SU-DHL-6 (cell line): ENCODE data around the gene CATSPERE.

Experiments used
- H2AFZ ChIP-seq: fragments of 200-600 bp; sonication (generic); 2 replicates; pipeline ENCODE4 v1.6.1; 2014; ENCODE audit warnings: low read depth, mild to moderate bottlenecking, moderate library complexity, mixed read lengths, antibody characterized with exemption, low read length; ENCODE audit not compliant: severe bottlenecking
- H3F3A ChIP-seq: fragments of 200-600 bp; shearing (Covaris generic); 2 replicates; pipeline ENCODE4 v1.6.0; 2016; ENCODE audit warnings: antibody characterized with exemption, mild to moderate bottlenecking; ENCODE audit not compliant: insufficient read depth
- H3K27ac ChIP-seq: fragments of 200-600 bp; sonication (generic); 2 replicates; pipeline ENCODE4 v1.5.1; 2016; ENCODE audit warnings: low read depth, mild to moderate bottlenecking, low read length, moderate library complexity, mixed read lengths
- H3K27me3 ChIP-seq: fragments of 200-600 bp; sonication (generic), shearing (Covaris generic); 2 replicates; pipeline ENCODE4 v1.6.0; 2014; ENCODE audit warnings: mild to moderate bottlenecking, low read length
- H3K36me3 ChIP-seq: fragments of 200-600 bp; sonication (generic); 2 replicates; pipeline ENCODE4 v1.6.1; 2014; ENCODE audit warnings: mild to moderate bottlenecking, low read length, mixed read lengths
- H3K4me2 ChIP-seq: fragments of 300-600, 200-600 bp; shearing (Covaris generic), sonication (generic); 2 replicates; pipeline ENCODE4 v1.6.0; 2014; ENCODE audit warnings: low read length, low read depth, mild to moderate bottlenecking; ENCODE audit not compliant: poor library complexity, severe bottlenecking
- H3K4me3 ChIP-seq: fragments of 200-600 bp; sonication (generic); 2 replicates; pipeline ENCODE4 v1.5.1; 2014; ENCODE audit warnings: antibody characterized with exemption, low read length, mild to moderate bottlenecking, mixed read lengths; ENCODE audit not compliant: insufficient read depth, poor library complexity, severe bottlenecking
- H3K79me2 ChIP-seq: fragments of 200-600 bp; sonication (generic); 2 replicates; pipeline ENCODE4 v1.6.1; 2014; ENCODE audit warnings: mild to moderate bottlenecking, low read length, moderate library complexity; ENCODE audit not compliant: insufficient read depth
- H3K9ac ChIP-seq: fragments of 200-600 bp; sonication (generic); 2 replicates; pipeline ENCODE4 v1.7.0; 2014; ENCODE audit warnings: mild to moderate bottlenecking, low read length
- H3K9me2 ChIP-seq: fragments of 200-600 bp; sonication (generic); replicated peaks from 2 replicates; pipeline ENCODE4 v1.6.1; 2014; ENCODE audit warnings: low read length; ENCODE audit not compliant: insufficient read depth
- H3K9me3 ChIP-seq: fragments of 200-600 bp; sonication (generic); 2 replicates; pipeline ENCODE4 v1.6.1; 2014; ENCODE audit warnings: low read length, mixed read lengths; ENCODE audit not compliant: insufficient read depth
- H4K20me1 ChIP-seq: fragments of 200-600 bp; sonication (generic); 2 replicates; pipeline ENCODE4 v1.6.1; 2014; ENCODE audit warnings: low read depth, mild to moderate bottlenecking, antibody characterized with exemption, low read length, moderate library complexity, mixed read lengths
- CTCF ChIP-seq: fragments of 200-600 bp; sonication (generic); IDR thresholded peaks from one replicate; pipeline ENCODE4 v1.5.1; 2017; ENCODE audit warnings: antibody characterized with exemption, mild to moderate bottlenecking, low read length, moderate library complexity; ENCODE audit not compliant: insufficient read depth, poor library complexity, severe bottlenecking
- EZH2phosphoT487 ChIP-seq: fragments of 200-600 bp; sonication (generic), shearing (Covaris generic); conservative IDR thresholded peaks from 2 replicates; pipeline ENCODE4 v1.6.1; 2018; ENCODE audit warnings: mild to moderate bottlenecking, antibody characterized with exemption, low read length, moderate library complexity, mixed read lengths

The CATSPERE gene

GRCh38 chr1:244451539-244451950 is 9.5 kb upstream of the CATSPERE start, which contains the start of gene ADSS2:
ADSS2 (minus strand) TSS chr1:244451909; CDS start chr1:244451817, 92 bp downstream.
- Histone ChIP-seq H3K9ac (peak within 1 kb of the TSS; percentile 93), H3K79me2 (peaks cover 51% of the 10 kb centered on the region), H2AFZ (peak within 1 kb of the TSS; percentile 50), H4K20me1 (peaks cover 4% of the 10 kb centered on the region; the same call in 1 of the 2 replicates), H3K9me3 (no peaks in the 10 kb centered on the region), H3K9me2 (no peaks in the 10 kb centered on the region), H3K4me2 (peak within 1 kb of the TSS; percentile 99), H3K36me3 (peaks cover 34% of the 10 kb centered on the region; the same call in 1 of the 2 replicates), H3K27ac (peak within 1 kb of the TSS; percentile 82), H3K4me3 (peak within 1 kb of the TSS; percentile 99), H3F3A (no peaks in the 10 kb centered on the region), H3K27me3 (no peaks in the 10 kb centered on the region)
- TF ChIP-seq EZH2phosphoT487 (no peak), CTCF (no peak)

- no peaks in the 10 kb centered on the region for H3K9me2 ChIP-seq
- H3F3A ChIP-seq = no peaks in the 10 kb centered on the region
- peaks cover 44% of the 10 kb centered on the region for H3K79me2 ChIP-seq
- peak overlapping the region; percentile 64 for H3K4me2 ChIP-seq
- TF ChIP-seq CTCF (no peak), EZH2phosphoT487 (no peak)
- no peaks in the 10 kb centered on the region for H3K9me3 ChIP-seq
- H3K36me3 ChIP-seq = peaks cover 31% of the 10 kb centered on the region; the same call in 1 of the 2 replicates
- H2AFZ ChIP-seq = peak overlapping the region; percentile 10
- peak overlapping the region; percentile 99 for H3K4me3 ChIP-seq
- H3K27ac ChIP-seq = peak overlapping the region; percentile 5
- no peaks in the 10 kb centered on the region for H3K27me3 ChIP-seq
- peak overlapping the region; percentile 93 for H3K9ac ChIP-seq
- peaks cover 4% of the 10 kb centered on the region; the same call in 1 of the 2 replicates for H4K20me1 ChIP-seq
These were observed 8.9 kb upstream of the CATSPERE start for GRCh38 chr1:244451951-244452795.

GRCh38 chr1:244454412-244454811 is 6.7 kb upstream of the CATSPERE start:
- Histone ChIP-seq H3K4me3 (no peak overlapping the region), H3K79me2 (peaks cover 22% of the 10 kb centered on the region), H3K9me3 (peaks cover 4% of the 10 kb centered on the region; the same call in 1 of the 2 replicates), H2AFZ (no peak overlapping the region), H3K4me2 (no peak overlapping the region), H3K27ac (no peak overlapping the region), H3K9ac (no peak overlapping the region), H3K27me3 (no peaks in the 10 kb centered on the region), H4K20me1 (peaks cover 4% of the 10 kb centered on the region; the same call in 1 of the 2 replicates), H3F3A (no peaks in the 10 kb centered on the region), H3K36me3 (peaks cover 12% of the 10 kb centered on the region; the same call in 1 of the 2 replicates), H3K9me2 (no peaks in the 10 kb centered on the region)
- no peak for TF ChIP-seq EZH2phosphoT487
- no peak for TF ChIP-seq CTCF
